Stimulated activated CD4-positive, alpha-beta T cell treated with anti-CD3 and anti-CD28 coated beads, Interleukin-2, amount 100 ng/mL, for 48 hours (primary cell): ENCODE measurements around the gene KLHL33.
"Not testable (repeated sequence)": the region's sequence is repeated elsewhere in the genome, so short reads cannot be mapped to it uniquely, and the experiment has no call there.

Source experiments
- DNase-seq, 2 donors: peaks; one replicate each; pipeline ENCODE4 v3.0.0-alpha.2; 2020

KLHL33 gene

DNA sequence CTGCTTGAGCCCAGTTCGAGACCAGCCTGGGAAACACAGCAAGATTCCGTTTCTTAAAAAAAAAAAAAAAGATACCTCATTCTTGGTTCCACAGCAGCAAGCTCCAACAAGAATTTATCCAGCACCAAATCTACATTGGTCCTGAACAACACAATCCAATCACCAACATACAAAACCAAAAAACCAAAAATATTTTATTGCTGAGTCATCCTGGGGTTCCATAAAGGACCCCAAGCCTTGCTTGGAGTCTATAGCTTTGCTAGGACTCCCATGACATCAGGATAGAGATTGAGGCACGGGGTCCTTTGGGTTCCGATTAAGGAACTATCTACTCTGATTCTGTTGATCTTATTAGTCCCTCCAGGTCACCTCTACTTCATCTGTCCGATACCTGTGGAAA, 10.9 kb upstream of the KLHL33 start:
- DNase-seq, result no peak

DNA sequence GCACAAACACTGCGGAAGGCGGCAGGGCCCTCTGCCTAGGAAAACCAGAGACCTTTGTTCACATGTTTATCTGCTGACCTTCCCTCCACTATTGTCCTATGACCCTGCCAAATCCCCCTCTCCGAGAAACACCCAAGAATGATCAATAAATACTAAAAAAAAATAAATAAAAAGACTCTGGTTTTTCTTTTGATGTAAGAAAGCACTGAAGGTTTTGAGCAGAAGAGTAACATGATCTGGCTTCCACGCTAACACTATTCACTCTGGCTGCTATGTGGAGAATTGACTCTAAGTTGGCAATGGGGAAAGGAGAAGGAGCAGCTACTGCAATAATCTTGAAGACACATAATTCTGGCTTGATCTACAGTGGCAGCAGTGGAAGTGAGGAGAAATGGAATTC, 7.7 kb upstream of the KLHL33 start:
- not testable (repeated sequence) for DNase-seq

DNA sequence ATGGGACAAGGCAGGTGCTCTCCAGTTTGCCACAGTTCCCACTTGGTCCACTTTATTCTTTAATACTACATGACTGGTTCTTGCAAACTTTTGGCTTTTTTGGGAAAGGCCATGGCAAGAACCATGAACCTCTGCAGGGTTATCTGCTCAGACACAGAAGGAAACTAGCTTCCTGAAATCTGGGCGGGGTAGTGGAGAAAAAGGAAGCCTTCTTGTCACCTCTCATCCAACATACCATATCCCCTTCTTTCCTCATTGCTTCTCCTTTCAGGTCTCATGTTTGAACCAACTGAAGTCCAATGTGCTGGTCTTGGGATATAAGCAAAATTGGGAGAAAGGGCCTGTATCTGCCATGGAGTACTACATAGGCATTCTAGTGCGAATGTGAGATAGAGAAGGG, 5.5 kb upstream of the KLHL33 start:
- DNase-seq, result no peak

GRCh38 chr14:20440882-20441281, 4.9 kb upstream of the KLHL33 start:
- no peak for DNase-seq

DNA sequence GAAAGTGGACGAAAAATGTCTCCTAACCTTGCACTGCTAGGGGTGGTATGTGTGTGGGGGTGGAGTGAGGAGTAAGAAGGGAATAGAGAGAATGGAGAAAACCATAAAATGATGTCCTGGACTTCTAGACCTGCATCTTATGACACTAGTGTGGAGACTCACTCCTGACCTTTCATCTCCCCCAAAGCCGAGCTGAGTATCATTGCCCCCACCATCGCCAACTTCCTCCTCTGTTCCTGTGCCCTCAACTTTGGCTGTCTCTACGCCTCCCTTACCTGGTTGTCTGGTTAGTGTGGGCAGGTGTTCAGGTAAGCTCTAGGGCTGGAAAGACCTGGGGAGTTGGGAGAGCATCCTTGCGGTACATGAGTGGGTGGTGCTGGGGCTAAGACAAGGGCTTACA, 4.5 kb upstream of the KLHL33 start:
- no peak for DNase-seq

GRCh38 chr14:20438664-20439063, 2.7 kb upstream of the KLHL33 start:
- DNase-seq, result no peak

- no peak for DNase-seq
Measured at GRCh38 chr14:20436363-20436755, 393 bp upstream of the KLHL33 start.

DNA sequence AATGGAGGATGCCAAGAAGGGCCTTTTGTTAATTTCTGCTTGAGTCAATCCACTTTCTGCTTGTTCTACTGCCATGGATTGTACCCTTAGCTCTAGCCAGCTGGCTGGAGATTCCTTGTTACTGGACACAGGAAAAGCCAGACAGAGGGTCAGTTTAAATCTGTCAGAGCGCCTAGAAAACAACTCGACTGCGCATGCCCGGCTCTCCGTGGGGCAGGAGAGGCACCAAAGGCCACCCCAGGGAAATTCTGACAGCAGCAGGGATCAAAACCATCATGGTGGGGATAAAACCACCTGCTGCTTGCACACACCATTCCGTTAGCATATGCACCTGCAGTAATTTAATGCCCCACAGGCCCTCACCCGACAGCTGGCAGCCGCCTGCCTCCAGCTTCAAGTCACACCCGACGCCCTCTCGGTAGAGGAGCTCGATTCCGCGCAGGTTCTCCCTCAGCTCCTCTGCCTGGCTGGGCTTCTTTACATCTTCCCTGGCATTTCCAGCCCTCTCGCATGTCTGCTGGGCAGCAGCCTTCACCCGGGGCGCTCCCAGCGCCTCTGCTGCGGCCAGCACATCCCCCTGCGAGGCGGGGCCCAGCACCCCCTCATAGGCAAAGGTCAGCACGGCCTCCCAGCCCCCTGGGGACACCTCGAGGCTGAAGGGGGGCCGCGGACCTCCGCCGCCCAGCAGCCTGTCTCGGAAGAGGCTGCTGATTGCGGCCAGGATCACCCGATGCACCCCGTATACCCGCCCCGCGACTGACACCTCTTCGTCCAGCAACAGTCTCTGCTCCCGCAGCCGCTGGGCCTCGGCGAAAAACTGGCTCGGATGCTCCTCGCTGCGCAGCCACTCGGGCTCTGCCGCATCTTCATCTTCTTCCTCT, 1.0 kb downstream of the KLHL33 start:
- DNase-seq, result no peak

GRCh38 chr14:20429801-20430669, 5.9 kb downstream of the KLHL33 start:
- DNase-seq, result no peak

DNA sequence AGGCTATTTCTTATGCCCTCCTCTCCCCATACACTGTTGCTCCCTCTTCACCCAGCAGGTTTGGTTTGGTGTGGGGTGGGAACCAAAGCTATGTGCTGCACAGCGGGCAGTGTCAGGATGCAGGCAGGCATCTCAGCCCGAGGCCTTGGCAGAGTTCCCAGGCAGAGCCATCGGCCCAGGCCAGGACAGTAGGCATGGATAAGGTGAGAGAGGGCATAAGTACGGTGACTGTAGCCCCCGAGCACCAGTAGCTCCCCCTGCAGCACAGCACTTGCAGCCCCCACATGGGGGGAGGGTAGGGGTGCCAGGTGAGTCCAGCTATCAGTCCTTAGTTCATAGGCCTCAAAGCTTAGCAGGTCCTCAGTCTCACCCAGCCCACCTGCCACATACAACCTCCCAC, 7.2 kb downstream of the KLHL33 start:
- no peak for DNase-seq

DNA sequence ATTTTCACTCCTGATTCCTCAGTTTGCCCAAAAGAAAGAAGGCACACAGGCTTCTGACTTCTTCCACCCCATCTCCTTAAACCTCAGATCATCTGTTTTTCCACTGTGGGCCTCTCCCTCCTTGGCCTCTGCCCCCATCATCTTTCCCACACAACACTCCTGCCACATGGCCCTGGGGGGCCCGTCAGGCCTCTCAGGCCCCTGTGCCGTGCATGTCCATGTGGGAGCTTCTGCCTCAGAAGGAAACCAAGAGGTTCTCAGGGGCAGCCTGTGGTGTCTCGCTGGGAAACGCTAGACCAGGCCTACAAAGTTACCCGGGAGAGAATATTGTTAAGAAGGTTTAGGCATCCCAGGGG, 8.0 kb downstream of the KLHL33 start:
- no peak for DNase-seq

DNA sequence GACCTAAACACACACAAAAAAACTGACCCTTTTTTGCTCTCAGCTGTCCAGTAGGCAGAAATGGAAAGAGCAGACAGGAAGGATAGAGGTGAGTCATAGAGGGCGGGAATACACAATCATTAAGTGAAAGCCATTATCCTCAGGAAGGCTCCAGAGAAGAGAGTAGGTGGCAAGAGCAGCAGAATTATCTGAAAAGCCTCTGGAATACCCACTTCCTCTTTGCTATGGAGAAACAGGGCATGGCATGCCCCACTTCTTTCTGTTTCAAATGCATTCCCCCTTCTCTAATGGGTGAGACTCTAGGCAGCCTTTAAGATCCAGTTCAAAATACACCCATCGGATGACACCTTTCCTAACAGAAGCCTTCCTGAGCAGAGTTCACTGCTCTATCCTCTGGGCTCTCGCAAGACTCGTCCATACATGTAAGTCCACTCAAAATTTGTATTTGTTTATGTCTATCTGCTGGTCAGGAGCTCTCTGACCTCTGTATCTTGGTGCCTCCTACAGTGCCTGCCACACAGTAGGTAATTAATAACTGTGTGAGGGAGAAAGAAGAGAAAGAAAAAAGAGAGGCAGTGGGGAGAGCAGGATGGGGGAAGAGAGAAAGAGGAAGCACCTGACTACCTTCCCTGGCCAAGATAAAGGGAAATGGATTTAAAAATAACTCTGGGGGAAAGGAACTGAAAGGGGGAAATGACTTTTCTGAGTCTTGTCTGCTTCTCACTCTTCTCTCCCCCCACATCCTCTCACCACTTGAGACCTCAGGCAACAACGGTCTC, 8.5 kb downstream of the KLHL33 start:
- DNase-seq, result no peak

- DNase-seq, result no peak
Measured at GRCh38 chr14:20424851-20425250, 11.1 kb downstream of the KLHL33 start.

DNA sequence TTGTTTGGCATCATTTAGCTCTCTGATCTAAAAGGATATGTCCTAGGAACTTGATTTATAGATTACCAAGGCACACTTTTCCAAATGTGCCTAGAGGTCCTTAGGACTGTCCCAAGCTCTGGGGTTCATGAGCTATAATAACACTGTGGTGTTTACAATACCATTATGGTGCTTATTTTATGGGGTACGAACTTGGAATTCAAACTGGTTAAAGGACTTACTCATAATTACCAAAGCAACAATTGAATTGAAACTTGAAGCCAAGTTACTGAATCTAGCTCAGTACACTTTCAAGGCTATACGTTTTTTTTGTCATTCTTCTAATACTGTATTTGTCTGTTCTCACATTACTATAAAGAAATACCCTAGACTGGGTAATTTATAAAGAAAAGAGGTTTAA, 13.1 kb downstream of the KLHL33 start:
- no peak for DNase-seq

- DNase-seq, result no peak
Measured at GRCh38 chr14:20421267-20421666, 14.7 kb downstream of the KLHL33 start.

DNA sequence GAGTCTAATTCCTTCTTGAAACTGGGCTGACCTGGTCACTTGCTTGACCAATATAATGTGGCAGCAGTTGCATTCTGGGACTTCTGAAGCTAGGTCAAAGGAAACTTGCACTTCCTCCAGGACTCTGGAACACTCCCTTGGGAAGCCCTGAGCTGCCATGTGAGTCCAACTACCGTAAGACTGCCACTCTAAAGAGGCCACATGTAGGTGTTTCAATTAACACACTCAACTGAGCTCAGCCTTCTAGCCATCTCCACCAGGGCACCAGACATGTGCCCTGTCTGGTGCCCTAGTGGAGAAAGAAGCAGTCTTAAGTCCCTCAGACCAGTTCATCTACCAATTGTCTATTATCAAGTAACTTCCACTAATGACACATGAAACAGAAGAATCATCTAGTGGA, 16.5 kb downstream of the KLHL33 start:
- DNase-seq, result no peak

GRCh38 chr14:20418501-20418909, 17.5 kb downstream of the KLHL33 start:
- no peak for DNase-seq

DNA sequence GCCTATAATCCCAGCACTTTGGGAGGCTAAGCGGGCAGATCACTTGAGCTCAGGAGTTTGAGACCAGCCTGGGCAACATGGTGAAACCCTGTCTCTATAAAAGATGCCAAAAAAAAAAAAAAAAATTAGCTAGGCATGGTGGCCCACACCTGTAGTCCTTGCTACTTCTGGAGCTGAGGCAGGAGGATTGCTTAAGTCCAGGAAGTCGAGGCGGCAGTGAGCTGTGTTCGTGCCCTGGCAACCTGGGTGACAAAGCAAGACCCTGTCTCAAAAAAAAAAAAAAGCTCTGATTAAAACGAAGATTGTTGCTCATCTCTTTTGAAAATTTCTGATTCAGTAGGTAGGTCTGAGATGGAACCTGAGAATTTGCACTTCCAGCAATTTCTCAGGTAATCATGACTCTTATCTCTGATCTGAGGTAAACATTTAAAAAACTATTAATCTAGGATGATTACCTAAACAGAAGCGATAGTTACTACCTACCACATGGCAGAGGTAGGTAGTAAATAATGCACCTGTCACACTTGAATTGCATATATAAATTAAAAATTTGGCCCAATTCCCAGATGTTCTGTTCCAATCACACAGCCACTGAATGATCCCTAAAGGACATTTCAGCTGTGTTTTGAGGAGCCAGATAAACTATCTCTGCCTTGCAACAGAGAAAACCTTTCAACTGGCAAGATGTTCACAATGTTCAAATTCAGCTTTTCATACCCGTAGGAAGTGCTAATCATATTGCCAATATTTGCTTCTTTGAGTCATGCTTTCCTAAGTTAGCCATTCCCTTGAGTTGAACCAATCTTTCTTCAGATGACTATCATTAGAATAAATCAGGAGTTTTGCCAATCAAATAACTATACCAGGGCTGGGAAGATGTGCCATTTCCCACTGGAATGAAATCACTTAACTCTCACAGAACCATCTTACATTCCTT, 18.4 kb downstream of the KLHL33 start:
- no peak for DNase-seq

DNA sequence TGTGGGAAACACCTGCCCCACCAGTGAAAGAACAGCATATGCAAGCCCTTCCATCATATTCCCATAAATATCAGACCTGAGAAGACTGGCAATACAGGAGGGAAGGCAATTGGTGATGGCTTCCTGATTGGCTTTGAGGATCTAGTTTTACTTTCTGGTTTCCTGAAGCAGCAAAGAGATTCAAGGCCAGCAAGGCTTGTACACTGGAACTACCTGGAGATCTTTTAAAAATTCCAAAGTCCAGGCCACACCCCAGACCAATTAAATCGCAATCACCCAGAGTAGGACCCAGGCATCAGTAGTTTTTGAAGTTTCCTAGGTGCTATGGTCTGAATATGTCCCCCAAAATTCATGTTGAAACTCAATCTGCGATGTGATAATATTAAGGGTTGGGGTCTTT, 19.7 kb downstream of the KLHL33 start:
- no peak for DNase-seq

DNA sequence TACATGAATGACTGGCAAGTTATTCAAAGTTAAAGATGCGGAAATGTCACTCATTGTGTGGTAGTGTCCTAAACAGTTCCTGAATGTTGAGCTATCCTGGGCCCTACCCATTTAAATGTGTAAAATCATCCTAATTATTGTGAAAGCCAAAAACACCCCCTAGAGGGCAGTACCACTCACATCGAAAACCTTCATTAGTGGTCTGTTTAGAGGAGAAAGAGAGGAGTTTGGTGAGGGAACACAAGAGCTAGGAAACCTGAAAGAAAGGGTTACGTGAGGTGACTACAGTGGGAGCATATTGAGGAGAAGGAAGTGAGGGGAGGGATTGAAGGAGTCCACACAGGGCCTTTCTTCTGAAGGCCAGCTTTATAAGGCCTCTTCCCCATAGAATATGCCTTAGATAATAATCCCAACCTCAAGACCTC, 20.2 kb downstream of the KLHL33 start:
- DNase-seq, result peak in 1 of 2 donors; percentile 24

DNA sequence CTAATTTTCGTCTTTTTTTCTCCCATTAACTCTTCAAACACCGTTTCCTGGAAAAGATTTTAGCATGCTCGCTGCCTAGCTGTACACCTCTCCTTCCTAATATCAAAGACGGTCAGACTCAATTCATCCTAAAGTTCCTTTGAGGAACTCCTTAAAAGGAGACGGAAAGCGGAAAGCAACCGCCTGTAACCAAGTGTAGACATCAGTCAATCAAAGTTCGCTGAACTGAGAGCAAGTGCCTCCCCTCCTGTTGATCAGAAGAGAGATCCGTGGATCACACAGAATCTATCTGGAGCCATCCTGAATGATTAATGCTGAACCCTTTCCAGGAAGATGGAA, 22.3 kb downstream of the KLHL33 start:
- DNase-seq, result peak in 1 of 2 donors; percentile 17
